ENCODE measurements around the gene KCNQ1. TPM values are rescaled to one million over a fixed set of nuclear protein-coding genes. Genes with fewer than 3 reads are reported as not detected.

The KCNQ1 gene
- total RNA-seq, 1 experiment from 2014 or later = 10.7 TPM

- TF ChIP-seq, protein P1, sequence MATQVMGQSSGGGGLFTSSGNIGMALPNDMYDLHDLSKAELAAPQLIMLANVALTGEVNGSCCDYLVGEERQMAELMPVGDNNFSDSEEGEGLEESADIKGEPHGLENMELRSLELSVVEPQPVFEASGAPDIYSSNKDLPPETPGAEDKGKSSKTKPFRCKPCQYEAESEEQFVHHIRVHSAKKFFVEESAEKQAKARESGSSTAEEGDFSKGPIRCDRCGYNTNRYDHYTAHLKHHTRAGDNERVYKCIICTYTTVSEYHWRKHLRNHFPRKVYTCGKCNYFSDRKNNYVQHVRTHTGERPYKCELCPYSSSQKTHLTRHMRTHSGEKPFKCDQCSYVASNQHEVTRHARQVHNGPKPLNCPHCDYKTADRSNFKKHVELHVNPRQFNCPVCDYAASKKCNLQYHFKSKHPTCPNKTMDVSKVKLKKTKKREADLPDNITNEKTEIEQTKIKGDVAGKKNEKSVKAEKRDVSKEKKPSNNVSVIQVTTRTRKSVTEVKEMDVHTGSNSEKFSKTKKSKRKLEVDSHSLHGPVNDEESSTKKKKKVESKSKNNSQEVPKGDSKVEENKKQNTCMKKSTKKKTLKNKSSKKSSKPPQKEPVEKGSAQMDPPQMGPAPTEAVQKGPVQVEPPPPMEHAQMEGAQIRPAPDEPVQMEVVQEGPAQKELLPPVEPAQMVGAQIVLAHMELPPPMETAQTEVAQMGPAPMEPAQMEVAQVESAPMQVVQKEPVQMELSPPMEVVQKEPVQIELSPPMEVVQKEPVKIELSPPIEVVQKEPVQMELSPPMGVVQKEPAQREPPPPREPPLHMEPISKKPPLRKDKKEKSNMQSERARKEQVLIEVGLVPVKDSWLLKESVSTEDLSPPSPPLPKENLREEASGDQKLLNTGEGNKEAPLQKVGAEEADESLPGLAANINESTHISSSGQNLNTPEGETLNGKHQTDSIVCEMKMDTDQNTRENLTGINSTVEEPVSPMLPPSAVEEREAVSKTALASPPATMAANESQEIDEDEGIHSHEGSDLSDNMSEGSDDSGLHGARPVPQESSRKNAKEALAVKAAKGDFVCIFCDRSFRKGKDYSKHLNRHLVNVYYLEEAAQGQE (IDR thresholded peaks at IDR 0.05; ENCODE audit: low read depth) = no peak
- TF ChIP-seq CEBPB (IDR thresholded peaks at IDR 0.05; ENCODE audit: low read depth) = no peak
- no peak for TF ChIP-seq POLR2AphosphoS5 (IDR thresholded peaks at IDR 0.05; ENCODE audit: low read depth, low read length)
- no peak for TF ChIP-seq YY1 (IDR thresholded peaks at IDR 0.05; ENCODE audit: extremely low read depth, insufficient replicate concordance, low read depth, low read length)
- TF ChIP-seq RAD21 (IDR thresholded peaks at IDR 0.05; ENCODE audit: low read depth) = no peak
- TF ChIP-seq EZH2 (IDR thresholded peaks at IDR 0.05) = no peak
Observed at GRCh38 chr11:2886936-2887335, 442.1 kb downstream of the KCNQ1 start (continued).

DNA sequence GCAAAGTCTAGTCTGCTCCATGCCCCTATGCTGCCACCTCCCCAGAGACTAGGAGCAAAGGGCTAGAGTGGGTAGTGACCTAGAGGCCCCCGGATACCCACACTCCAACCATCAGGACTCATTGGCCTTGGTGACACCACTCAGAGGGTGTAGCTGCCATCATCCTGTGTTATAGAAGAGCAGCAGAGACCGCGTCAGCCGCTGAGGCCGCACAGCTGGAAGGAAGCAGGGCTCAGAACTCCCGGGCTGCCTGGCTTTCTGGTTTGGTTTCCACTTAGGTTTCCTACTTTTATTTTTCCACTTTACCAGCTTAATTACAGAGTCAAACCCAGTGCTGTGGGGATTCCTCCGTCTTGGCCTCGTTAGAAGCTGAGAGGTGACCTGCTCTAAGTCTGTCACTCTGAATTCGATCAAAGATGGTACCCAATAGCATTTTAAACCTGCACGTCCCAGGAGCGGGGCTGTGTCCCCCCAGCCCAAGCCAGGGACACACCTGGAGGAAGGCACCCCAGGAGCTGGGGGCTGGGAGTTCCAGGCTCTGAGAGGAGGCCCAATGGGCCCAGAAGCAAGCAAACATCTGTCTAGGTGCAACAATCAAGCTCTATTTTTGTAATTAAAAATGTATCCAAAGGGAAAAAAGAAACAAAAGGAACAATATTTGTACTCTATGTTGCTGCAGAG, 442.8 kb downstream of the KCNQ1 start:
- Histone ChIP-seq H3K27me3 (ENCODE audit: insufficient read depth, low read length) (no peaks in the 10 kb centered on the region), H3K79me2 (ENCODE audit: insufficient read depth, low read length) (no peaks in the 10 kb centered on the region), H2AFZ (ENCODE audit: low read depth, low read length, poor library complexity, severe bottlenecking) (no peak overlapping the region), H3K9me2 (ENCODE audit: insufficient read depth) (no peaks in the 10 kb centered on the region), H4K20me1 (ENCODE audit: insufficient read depth) (no peaks in the 10 kb centered on the region), H3K4me2 (ENCODE audit: low read length) (no peak overlapping the region), H3K4me1 (ENCODE audit: control insufficient read depth in 1 of 2, insufficient read depth in 2 of 2, low read length in 2 of 2) (peaks cover 26 to 57% of the 10 kb centered on the region in 2 experiments), H3K36me3 (ENCODE audit: control insufficient read depth in 1 of 2, insufficient read depth in 2 of 2, low read length in 2 of 2) (no peaks in the 10 kb centered on the region), H3K4me3 (replicated peaks in 1 of 2; ENCODE audit: low read depth in 1 of 2, low read length in 2 of 2) (no peak overlapping the region), H3K9me3 (ENCODE audit: control insufficient read depth in 1 of 2, insufficient read depth in 1 of 2, low read depth in 1 of 2, low read length in 2 of 2) (no peaks in the 10 kb centered on the region), H3K9ac (ENCODE audit: low read length) (no peak overlapping the region), H3K27ac (ENCODE audit: low read depth, low read length) (0 out of 2 replicates have a peak overlapping the region, but pooled peaks have one; percentile 10)
- DNase-seq (ENCODE audit: low read depth, low spot score) (no peak), ATAC-seq (no peak)
- no TSS peak for BruUV-seq (replicated peaks)
- ChIA-PET POLR2A (interaction anchor here (3.0 kb wide), 1 partner anchor 354 kb away, joined by 20 read pairs; no protein-coding TSS in a partner anchor), RAD21 (ENCODE audit: low non-redundant PET in 1 of 2, low total read pairs in 2 of 2, uncharacterized antibody in 2 of 2, unreplicated experiment in 2 of 2) (interaction anchor here (0.6 to 6.4 kb wide), 5 partner anchors 8 to 423 kb away, joined by 3 to 85 read pairs (median 5); no protein-coding TSS in a partner anchor), CTCF (interaction anchor here (1.2 to 13.7 kb wide), 4 partner anchors 10 to 355 kb away, joined by 3 to 337 read pairs (median 4); partner anchors contain the start of gene PHLDA2)
- TF ChIP-seq, protein P1 (IDR thresholded peaks at IDR 0.05; ENCODE audit: low read depth) = no peak
- TF ChIP-seq CEBPB (IDR thresholded peaks at IDR 0.05; ENCODE audit: low read depth) (no peak), ZFX (IDR thresholded peaks at IDR 0.05) (no peak), JUND (IDR thresholded peaks at IDR 0.05) (no peak), EGR1 (IDR thresholded peaks at IDR 0.05; ENCODE audit: low read depth) (no peak), SP1 (IDR thresholded peaks at IDR 0.05; ENCODE audit: low read depth) (no peak), POLR2A (IDR thresholded peaks at IDR 0.05; ENCODE audit: borderline replicate concordance, extremely low read depth, insufficient read depth, insufficient read length) (no peak), YY1 (IDR thresholded peaks at IDR 0.05; ENCODE audit: extremely low read depth, insufficient replicate concordance, low read depth, low read length) (no peak), ELF1 (IDR thresholded peaks at IDR 0.05; ENCODE audit: borderline replicate concordance, low read depth) (no peak), SRF (IDR thresholded peaks at IDR 0.05; ENCODE audit: low read depth) (no peak), SIN3A (IDR thresholded peaks at IDR 0.05; ENCODE audit: low read depth) (no peak)
- TF ChIP-seq, protein P2, sequence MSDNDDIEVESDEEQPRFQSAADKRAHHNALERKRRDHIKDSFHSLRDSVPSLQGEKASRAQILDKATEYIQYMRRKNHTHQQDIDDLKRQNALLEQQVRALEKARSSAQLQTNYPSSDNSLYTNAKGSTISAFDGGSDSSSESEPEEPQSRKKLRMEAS (IDR thresholded peaks at IDR 0.05) = no peak
- intact Hi-C loops (cut with micrococcal nuclease) = loop anchor here (1.0 to 2.0 kb wide), 3 partner anchors 195 to 459 kb away; no protein-coding TSS in a partner anchor
